IPS-18a (cell line): ENCODE measurements around the gene ORM2.
"Not testable (repeated sequence)": the region's sequence is repeated elsewhere in the genome, so short reads cannot be mapped to it uniquely, and the experiment has no call there.

ENCODE experiments used
- H3K27ac ChIP-seq: one replicate; pipeline ENCODE4 v1.5.1; 2013; ENCODE audit warnings: low read length
- H3K27me3 ChIP-seq: one replicate; pipeline ENCODE4 v1.6.1; 2013; ENCODE audit warnings: mild to moderate bottlenecking, low read length; ENCODE audit not compliant: control insufficient read depth, insufficient read depth
- H3K36me3 ChIP-seq: one replicate; pipeline ENCODE4 v1.6.1; 2013; ENCODE audit warnings: low read depth, low read length; ENCODE audit not compliant: control insufficient read depth
- H3K4me1 ChIP-seq: one replicate; pipeline ENCODE4 v1.6.1; 2013; ENCODE audit warnings: low read depth, low read length; ENCODE audit not compliant: control insufficient read depth
- H3K4me3 ChIP-seq: one replicate; pipeline ENCODE4 v1.5.1; 2013; ENCODE audit warnings: low read length
- H3K9ac ChIP-seq: one replicate; pipeline ENCODE4 v1.6.1; 2013; ENCODE audit warnings: mild to moderate bottlenecking, low read length, moderate library complexity
- H3K9me3 ChIP-seq: one replicate; pipeline ENCODE4 v1.6.1; 2013; ENCODE audit warnings: low read depth, low read length; ENCODE audit not compliant: control insufficient read depth

The ORM2 gene

GRCh38 chr9:114329625-114330022 is at the start of gene ORM2:
Gene ORM2 (plus strand): TSS chr9:114329869. CDS start chr9:114329905, 36 bp downstream.
- not testable (repeated sequence) for H3K9me3 ChIP-seq, H3K27ac ChIP-seq, H3K4me1 ChIP-seq, H3K9ac ChIP-seq, H3K27me3 ChIP-seq, H3K4me3 ChIP-seq, H3K36me3 ChIP-seq

GRCh38 chr9:114280636-114281472 is 48.8 kb upstream of the ORM2 start:
- Histone ChIP-seq H3K4me1 (no peaks in the 10 kb centered on the region), H3K9ac (no peak overlapping the region), H3K27me3 (no peaks in the 10 kb centered on the region), H3K36me3 (no peaks in the 10 kb centered on the region), H3K27ac (no peak overlapping the region), H3K9me3 (no peaks in the 10 kb centered on the region), H3K4me3 (no peak overlapping the region)

- no peaks in the 10 kb centered on the region for H3K4me1 ChIP-seq
- H3K27ac ChIP-seq: no peak overlapping the region
- H3K36me3 ChIP-seq: no peaks in the 10 kb centered on the region
- H3K9me3 ChIP-seq: no peaks in the 10 kb centered on the region
- no peak overlapping the region for H3K4me3 ChIP-seq
- H3K27me3 ChIP-seq: no peaks in the 10 kb centered on the region
- H3K9ac ChIP-seq: no peak overlapping the region
Measured at GRCh38 chr9:114281473-114282103, 48.1 kb upstream of the ORM2 start.

GRCh38 chr9:114282104-114282485 is 47.6 kb upstream of the ORM2 start:
- Histone ChIP-seq H3K4me3 (no peak overlapping the region), H3K27ac (no peak overlapping the region), H3K9ac (no peak overlapping the region), H3K4me1 (no peaks in the 10 kb centered on the region), H3K36me3 (no peaks in the 10 kb centered on the region), H3K9me3 (no peaks in the 10 kb centered on the region), H3K27me3 (no peaks in the 10 kb centered on the region)

- H3K36me3 ChIP-seq: no peaks in the 10 kb centered on the region
- no peak overlapping the region for H3K4me3 ChIP-seq
- no peaks in the 10 kb centered on the region for H3K4me1 ChIP-seq
- no peaks in the 10 kb centered on the region for H3K9me3 ChIP-seq
- no peaks in the 10 kb centered on the region for H3K27me3 ChIP-seq
- no peak overlapping the region for H3K9ac ChIP-seq
- no peak overlapping the region for H3K27ac ChIP-seq
Measured at GRCh38 chr9:114282507-114282906, 47.2 kb upstream of the ORM2 start.

GRCh38 chr9:114282926-114283325 is 46.7 kb upstream of the ORM2 start:
- Histone ChIP-seq H3K9me3 (no peaks in the 10 kb centered on the region), H3K27ac (no peak overlapping the region), H3K4me3 (no peak overlapping the region), H3K36me3 (no peaks in the 10 kb centered on the region), H3K9ac (no peak overlapping the region), H3K4me1 (peaks cover 3% of the 10 kb centered on the region), H3K27me3 (no peaks in the 10 kb centered on the region)

- H3K27me3 ChIP-seq: no peaks in the 10 kb centered on the region
- H3K36me3 ChIP-seq: no peaks in the 10 kb centered on the region
Measured at GRCh38 chr9:114283551-114284111, 46.0 kb upstream of the ORM2 start.

GRCh38 chr9:114284316-114285060 is 45.2 kb upstream of the ORM2 start:
- H3K9me3 ChIP-seq: no peaks in the 10 kb centered on the region
- no peak overlapping the region for H3K4me3 ChIP-seq
- H3K27ac ChIP-seq: no peak overlapping the region
- H3K36me3 ChIP-seq: no peaks in the 10 kb centered on the region
- peaks cover 7% of the 10 kb centered on the region for H3K4me1 ChIP-seq
- no peaks in the 10 kb centered on the region for H3K27me3 ChIP-seq
- H3K9ac ChIP-seq: no peak overlapping the region

More at GRCh38 chr9:114283551-114284111, 46.0 kb upstream of the ORM2 start:
- no peak overlapping the region for H3K9ac ChIP-seq
- H3K4me3 ChIP-seq: no peak overlapping the region
- H3K4me1 ChIP-seq: peaks cover 7% of the 10 kb centered on the region
- H3K9me3 ChIP-seq: no peaks in the 10 kb centered on the region
- H3K27ac ChIP-seq: no peak overlapping the region

- no peak overlapping the region for H3K27ac ChIP-seq
- H3K4me1 ChIP-seq: peaks cover 7% of the 10 kb centered on the region
- H3K9ac ChIP-seq: no peak overlapping the region
- no peak overlapping the region for H3K4me3 ChIP-seq
- no peaks in the 10 kb centered on the region for H3K27me3 ChIP-seq
- no peaks in the 10 kb centered on the region for H3K9me3 ChIP-seq
- H3K36me3 ChIP-seq: no peaks in the 10 kb centered on the region
Measured at GRCh38 chr9:114285166-114285867, 44.4 kb upstream of the ORM2 start.

GRCh38 chr9:114286146-114286679 is 43.5 kb upstream of the ORM2 start:
- Histone ChIP-seq H3K27ac (no peak overlapping the region), H3K4me1 (peaks cover 7% of the 10 kb centered on the region), H3K9me3 (no peaks in the 10 kb centered on the region), H3K36me3 (no peaks in the 10 kb centered on the region), H3K4me3 (no peak overlapping the region), H3K9ac (no peak overlapping the region), H3K27me3 (no peaks in the 10 kb centered on the region)
